ENCODE data around the gene L3MBTL4. TPM values are rescaled to one million over a fixed set of nuclear protein-coding genes. Genes with fewer than 3 reads are reported as not detected.

L3MBTL4 gene
- total RNA-seq, 1 donor from 2014 or later = 17.5 TPM

GRCh38 chr18:6004683-6005082 is 410.0 kb downstream of the L3MBTL4 start:
- Mint-ChIP-seq H3K4me1 (peaks cover 4% of the 10 kb centered on the region), H3K27ac (no peak overlapping the region), H3K4me3 (no peak overlapping the region), H3K9me3 (peaks cover 31% of the 10 kb centered on the region), H3K36me3 (peaks cover 13% of the 10 kb centered on the region), H3K27me3 (ENCODE audit: low read depth) (no peaks in the 10 kb centered on the region)
- TF ChIP-seq CTCF (IDR thresholded peaks at IDR 0.05; ENCODE audit: unreplicated experiment) = no peak
- no peak for DNase-seq (ENCODE audit: low spot score in 2 of 2, unreplicated experiment in 2 of 2)

- no peak overlapping the region for H3K4me3 Mint-ChIP-seq
- peaks cover 16% of the 10 kb centered on the region for H3K36me3 Mint-ChIP-seq
- no peaks in the 10 kb centered on the region for H3K27me3 Mint-ChIP-seq (ENCODE audit: low read depth)
- no peak for TF ChIP-seq CTCF (IDR thresholded peaks at IDR 0.05; ENCODE audit: unreplicated experiment)
- peaks cover 7% of the 10 kb centered on the region for H3K4me1 Mint-ChIP-seq
- DNase-seq (ENCODE audit: low spot score in 2 of 2, unreplicated experiment in 2 of 2) = no peak
- peaks cover 36% of the 10 kb centered on the region for H3K9me3 Mint-ChIP-seq
- H3K27ac Mint-ChIP-seq = no peak overlapping the region
Measured at GRCh38 chr18:6004119-6004518, 410.6 kb downstream of the L3MBTL4 start.

- Mint-ChIP-seq H3K4me3 (no peak overlapping the region), H3K9me3 (peaks cover 36% of the 10 kb centered on the region), H3K27me3 (ENCODE audit: low read depth) (no peaks in the 10 kb centered on the region), H3K27ac (no peak overlapping the region), H3K4me1 (peaks cover 19% of the 10 kb centered on the region), H3K36me3 (peaks cover 16% of the 10 kb centered on the region)
- no peak for TF ChIP-seq CTCF (IDR thresholded peaks at IDR 0.05; ENCODE audit: unreplicated experiment)
- DNase-seq (ENCODE audit: low spot score in 2 of 2, unreplicated experiment in 2 of 2) = no peak
Measured at GRCh38 chr18:6001867-6002266, 412.8 kb downstream of the L3MBTL4 start.

- Mint-ChIP-seq H3K36me3 (peaks cover 6% of the 10 kb centered on the region), H3K9me3 (peaks cover 16% of the 10 kb centered on the region), H3K27ac (no peak overlapping the region), H3K27me3 (ENCODE audit: low read depth) (no peaks in the 10 kb centered on the region), H3K4me3 (no peak overlapping the region), H3K4me1 (peaks cover 19% of the 10 kb centered on the region)
- no peak for DNase-seq (ENCODE audit: low spot score in 2 of 2, unreplicated experiment in 2 of 2)
- TF ChIP-seq CTCF (IDR thresholded peaks at IDR 0.05; ENCODE audit: unreplicated experiment) = no peak
Measured at GRCh38 chr18:5998907-5999306, 415.8 kb downstream of the L3MBTL4 start.

GRCh38 chr18:5998166-5998881 is 416.4 kb downstream of the L3MBTL4 start:
- no peak for DNase-seq (ENCODE audit: low spot score in 2 of 2, unreplicated experiment in 2 of 2)
- Mint-ChIP-seq H3K27me3 (ENCODE audit: low read depth) (no peaks in the 10 kb centered on the region), H3K4me3 (no peak overlapping the region), H3K4me1 (peaks cover 19% of the 10 kb centered on the region), H3K9me3 (peaks cover 16% of the 10 kb centered on the region), H3K36me3 (peaks cover 6% of the 10 kb centered on the region), H3K27ac (no peak overlapping the region)
- TF ChIP-seq CTCF (IDR thresholded peaks at IDR 0.05; ENCODE audit: unreplicated experiment) = no peak
